ENCODE results near the gene NKAPD1.
"Not testable (repeated sequence)": the region's sequence is repeated elsewhere in the genome, so short reads cannot be mapped to it uniquely, and the experiment has no call there.

NKAPD1 gene

DNA sequence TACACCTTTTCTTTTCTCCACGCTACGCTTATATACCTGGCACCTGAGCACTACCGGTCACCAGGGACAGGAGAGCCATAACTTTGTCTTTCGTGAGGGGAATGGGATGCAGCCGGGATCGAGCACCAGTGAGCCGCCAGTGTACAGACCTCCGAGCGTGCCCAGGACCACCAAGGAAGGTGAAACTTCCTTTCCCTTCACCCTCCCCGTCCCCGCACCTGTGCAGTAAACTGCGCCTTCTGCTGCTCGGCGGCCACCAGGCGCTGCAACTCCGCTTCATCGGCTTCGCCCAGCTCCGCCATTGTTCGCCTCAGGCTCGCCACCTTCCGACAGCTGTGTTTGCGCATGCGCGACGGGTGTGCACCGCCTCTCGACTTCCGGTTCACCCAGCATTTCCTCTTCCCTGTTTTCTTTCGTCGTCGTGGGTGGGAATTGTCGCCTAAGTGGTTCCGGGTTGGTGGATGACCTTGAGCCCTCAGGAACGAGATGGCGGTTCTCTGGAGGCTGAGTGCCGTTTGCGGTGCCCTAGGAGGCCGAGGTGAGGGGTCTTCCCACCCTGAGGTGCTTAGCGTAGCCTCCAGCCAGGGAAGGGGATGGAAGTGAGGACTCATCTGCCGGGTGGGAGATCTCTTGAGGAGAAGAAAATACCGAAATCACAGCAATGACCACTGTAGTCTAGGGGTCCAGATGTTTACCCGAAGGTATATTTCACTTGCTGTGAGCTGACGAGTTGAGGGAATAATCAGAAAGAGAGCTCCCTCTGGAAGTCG is 12.5 kb downstream of the NKAPD1 start, which contains the start of the genes SDHD and TIMM8B:
TSS of gene SDHD (plus strand) at position 452 of the 770 bp plus-strand sequence. CDS start at position 487, 35 bp downstream.
TSS of gene TIMM8B (minus strand) at position 335 of the 770 bp plus-strand sequence. CDS start at position 302, 33 bp downstream.
- DNase-seq: peak; percentile 97 to 100 (median 98)

DNA sequence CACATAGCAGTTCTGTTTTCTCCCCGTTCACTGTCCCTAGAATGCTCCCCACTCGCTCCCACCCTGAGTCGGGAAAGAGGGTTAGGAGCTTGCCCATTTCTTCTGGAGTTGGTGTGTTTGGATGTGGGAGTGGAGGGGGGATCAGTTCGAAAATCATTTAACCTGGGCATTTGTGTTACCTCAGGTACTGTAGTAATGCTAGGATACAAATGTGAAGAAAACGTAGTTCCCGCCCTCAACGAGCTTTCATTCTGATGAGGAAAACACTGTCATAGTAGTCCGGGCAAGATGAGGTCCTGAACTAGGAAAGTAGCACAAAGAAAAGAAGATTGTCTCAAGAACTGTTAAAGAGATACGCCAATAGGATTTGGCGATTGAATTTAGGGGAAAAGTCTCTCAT is 13.1 kb downstream of the NKAPD1 start:
- peak in 1 of 4 experiments; percentile 10 for DNase-seq

DNA sequence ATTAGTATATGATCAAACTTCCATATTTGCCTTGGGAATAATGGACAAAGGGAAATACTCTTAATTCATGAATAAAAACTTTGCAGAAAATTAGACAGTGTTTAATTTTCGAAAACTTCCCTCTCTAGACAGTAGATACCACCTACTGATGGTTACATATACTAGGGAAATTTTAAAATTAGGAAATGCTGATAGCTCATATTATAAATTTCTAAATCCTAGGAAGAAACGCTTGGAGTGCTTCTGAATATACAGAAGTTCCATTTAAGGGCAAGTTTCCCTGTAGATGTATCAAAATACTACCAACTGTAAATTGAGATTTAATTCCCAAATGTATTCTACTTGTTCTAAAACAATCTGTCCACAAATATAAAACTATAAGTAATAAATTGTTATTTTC is 21.2 kb downstream of the NKAPD1 start:
- DNase-seq: not testable (repeated sequence)

DNA sequence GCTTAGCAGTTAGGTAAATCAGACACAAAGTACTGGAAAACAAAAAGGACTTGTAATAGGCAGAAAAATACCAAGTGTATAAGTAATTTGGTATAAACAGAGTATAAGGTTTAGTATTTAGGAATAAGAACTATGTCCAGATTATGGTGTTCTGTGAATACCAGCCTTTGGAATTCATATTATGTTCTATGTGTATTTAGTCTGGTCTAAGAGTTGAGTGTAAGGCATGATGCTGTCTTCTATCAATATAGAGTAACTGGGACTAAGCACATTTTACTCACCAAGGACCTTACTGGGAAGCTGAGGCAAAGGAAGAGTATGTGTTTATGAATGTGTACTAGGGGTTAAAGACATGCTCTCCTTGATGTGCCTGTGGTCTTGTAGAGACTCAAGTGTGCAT is 22.1 kb downstream of the NKAPD1 start:
- DNase-seq: no peak

DNA sequence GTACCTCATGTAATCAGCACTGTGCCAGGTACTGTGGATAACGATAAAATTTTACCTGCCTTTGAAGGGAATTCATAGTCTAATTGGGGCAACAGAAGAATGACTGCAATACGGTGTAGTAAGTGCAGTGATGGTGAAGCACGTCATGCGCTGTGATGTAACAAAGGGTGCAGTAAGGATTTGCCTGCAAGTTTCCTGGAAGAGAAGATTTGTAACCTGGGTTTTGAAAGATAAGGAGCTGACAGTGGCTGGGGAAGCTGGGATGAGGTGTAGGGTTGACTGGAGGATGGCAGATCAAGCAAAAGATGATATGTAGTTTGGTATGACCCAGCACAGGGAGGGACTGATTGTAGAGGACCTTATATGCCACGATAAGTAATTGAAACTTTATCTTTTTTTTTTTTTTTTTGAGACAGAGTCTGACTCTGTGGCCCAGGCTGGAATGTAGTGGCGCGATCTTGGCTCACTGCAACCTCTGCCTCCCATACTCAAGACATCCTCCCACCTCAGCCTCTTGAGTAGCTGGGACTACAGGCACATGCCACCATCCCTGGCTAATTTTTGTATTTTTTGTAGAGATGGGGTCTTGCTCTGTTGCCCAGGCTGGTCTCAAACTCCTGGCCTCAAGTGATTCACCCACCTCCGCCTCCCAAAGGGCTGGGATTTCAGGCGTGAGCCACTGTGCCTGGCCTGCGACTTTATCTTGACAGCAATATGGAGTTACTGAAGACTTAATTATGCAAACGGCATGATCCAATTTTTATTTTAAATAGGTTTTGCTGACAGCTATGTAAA is 23.8 kb downstream of the NKAPD1 start:
- DNase-seq: no peak

DNA sequence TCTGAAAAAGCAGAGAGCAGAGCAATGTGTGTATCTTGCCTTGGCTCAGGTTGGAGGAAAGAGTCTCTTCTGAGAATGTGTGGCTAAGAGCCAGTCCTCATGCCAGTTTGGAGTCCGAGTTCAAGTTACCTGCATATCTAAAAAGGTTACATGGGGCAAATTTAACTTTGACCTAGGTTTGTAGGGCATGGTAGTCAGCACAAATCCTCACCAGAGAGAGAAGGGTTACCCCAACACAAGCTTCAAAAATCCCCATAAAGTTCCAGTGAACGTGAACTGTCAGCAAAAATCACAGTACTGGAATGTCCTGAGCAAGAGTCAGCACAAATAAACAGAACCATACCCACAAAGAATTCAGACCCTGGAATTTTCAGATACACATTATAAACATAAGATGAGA is 26.4 kb downstream of the NKAPD1 start:
- DNase-seq: no peak

DNA sequence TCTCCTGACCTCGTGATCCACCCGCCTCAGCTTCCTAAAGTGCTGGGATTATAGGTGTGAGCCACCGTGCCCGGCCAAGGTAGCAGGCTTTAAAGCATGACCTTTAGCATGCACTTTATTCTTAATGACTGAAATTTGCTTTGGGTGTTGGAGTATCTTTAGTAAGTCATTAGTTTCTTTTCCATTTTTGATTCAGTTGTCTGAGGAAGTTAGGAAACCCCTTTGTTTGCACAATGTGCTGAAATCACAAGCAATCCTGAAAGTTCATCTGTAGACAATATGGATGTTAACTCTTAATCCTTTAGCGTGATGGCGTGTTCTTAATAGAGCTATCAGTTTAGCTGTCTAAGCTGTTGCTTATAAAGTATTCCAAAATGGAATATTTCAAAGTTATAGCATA is 29.3 kb downstream of the NKAPD1 start:
- DNase-seq: peak; percentile 32 to 79 (median 58)

DNA sequence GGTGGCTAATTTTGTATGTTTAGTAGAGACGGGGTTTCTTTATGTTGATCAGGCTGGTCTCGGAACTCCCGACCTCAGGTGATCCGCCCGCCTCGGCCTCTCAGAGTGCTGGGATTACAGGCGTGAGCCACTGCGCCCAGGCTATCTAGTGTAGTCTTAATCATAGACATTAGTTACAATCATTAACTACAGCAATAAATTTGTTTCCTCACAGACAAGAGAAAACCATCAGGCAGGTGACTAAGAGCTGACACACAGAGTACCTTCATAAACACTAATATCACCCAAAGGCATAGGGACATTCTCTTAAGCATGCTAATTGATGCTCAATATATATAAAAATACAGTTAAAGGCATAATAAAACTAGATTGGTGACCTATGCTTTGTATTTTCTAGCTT is 32.0 kb downstream of the NKAPD1 start:
- DNase-seq: no peak

DNA sequence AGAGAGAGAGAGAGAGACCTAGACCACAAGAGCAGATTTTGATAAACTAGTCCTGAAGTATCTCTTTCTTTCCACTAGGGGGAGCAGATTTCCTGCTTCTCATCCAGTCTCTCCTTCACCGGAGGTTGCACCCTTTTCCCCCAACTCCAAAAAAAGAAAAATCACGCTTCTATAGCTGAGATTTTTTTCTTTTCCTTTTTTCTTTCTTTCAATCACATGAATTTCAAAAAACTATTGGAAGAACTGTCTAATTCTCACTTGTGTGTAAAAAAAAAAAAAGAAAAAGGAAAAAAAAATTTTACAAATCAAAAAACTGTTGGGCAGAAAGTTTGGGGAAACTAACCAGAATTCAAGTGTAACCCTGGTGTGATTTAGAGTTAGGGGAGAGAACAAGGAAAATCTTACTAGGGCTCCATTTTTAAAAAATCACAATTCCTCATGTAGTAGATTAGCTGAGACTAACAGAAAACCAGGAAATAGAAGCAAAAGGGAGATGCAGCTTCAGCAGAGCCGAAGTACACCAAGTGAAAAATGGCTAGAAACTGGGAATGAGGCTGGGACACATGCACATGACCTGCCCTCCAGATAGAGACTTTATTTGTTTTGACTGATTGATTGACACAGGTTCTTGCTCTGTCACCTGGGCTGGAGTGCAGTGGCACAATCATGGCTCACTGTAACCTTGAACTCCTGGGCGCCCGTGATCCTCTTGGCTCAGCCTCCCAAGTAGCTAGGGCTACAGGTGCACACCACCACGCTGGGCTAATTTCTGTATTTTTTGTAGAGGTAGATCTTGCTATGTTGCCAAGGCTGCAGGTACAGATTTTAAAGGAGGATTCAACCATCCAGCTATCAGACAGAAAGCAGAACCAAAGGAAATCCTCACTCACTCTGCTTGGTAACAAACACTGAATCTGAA is 39.7 kb downstream of the NKAPD1 start:
- peak; percentile 37 to 92 (median 73) for DNase-seq

DNA sequence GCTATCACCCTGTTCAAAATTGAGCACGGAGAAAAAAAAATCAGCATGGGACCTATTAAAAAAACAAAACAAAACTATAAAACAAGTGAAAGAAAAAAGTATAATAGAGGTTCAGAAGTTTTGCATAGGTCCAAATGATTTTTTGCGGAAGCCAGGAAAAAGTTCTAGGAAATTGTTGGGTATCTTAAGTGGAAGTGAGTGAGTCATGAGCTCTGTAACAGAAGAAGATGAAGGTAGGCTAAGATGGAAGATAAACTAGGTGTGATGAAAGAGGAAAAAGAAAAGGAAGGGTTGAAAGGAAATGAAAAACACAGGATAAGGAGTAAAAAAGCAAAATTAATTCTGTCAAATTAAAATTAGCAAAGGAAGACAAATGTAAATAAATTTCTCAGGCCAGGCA is 40.4 kb downstream of the NKAPD1 start:
- no peak for DNase-seq

DNA sequence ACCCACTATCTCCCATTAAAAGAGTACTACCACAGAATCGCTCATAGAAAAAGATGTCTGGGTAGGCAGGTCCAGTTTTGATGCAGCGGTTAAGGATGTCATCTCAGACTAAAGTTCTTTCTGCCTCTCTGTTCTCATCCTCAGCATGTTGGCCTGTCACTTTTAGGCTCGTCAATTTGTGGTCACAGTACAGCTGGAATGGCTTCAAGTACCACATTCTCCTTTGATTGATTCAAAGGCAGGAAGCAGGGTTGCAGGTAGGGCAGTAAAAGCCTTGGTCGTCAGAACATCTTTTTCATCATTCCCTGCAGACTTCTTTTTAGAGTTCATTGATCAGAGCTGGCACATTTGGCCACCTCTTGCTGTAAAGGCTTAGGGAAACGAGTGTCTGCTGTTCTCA is 41.3 kb downstream of the NKAPD1 start:
- DNase-seq: no peak

DNA sequence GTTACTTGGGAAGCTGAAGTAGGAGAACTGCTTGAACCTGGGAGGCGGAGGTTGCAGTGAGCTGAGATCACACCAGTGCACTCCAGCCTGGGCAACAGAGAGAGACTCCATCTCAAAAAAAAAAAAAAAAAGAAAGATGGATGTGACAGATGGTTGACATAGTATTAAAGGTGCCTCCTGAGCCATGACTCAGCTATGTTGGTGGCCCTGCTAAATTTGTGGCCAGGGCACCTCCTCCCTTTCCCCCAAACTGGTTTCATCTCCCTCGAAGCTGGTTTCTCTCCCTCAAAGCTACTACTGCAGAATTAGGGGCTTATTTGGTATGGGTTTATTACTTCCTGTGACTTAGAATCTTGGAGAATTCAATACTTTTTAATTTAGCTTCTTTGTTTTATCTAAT is 44.1 kb downstream of the NKAPD1 start:
- no peak for DNase-seq

DNA sequence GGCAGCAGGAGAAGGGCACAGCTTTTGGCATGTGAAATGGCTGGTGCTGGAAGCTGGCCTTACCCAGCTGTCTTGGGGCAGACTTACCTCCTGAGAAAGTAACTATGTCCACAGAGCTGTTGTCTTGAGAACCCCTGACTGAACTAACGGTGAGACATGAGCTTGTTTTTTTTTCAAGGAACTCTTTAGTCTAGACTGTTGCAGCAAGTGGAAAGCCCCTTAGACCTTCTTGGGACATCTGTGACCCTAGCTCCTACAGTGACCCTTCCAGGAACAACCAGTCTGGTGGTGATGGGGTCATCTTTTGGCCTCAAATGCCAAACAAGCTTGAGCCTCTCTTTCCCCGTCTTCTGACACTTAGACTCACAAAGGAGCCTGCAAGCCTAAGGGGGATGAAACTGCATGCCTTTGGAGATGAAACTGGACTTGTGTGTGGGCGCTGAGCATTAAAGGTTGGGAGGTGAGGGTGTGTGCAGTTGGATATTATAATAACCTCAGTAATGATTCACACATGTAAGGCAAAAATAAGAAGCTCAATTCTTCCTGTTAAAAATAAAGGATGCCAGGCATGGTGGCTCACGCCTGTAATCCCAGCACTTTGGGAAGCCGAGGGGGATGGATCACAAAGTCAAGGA is 48.0 kb downstream of the NKAPD1 start:
- peak in 3 of 4 experiments; percentile 21 to 58 (median 22) for DNase-seq

DNA sequence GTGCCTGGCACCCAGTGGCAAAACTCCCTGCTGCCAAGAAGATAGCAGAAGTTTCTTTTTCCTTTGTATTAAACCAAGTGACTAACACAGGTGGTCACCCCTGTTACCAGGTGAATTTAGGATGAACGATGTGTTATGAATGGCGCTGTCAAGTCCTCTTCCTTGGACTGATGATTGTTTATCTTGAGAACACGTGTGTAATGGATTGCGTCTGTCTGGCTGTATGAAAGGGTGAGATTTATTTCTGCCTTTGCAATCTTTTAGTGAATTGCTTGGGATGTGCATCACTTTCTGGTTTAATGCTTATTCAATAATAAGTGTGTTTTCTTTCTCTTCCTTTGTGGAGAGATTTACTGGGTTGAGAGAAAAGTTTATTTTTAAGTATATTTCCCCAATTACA is 49.0 kb downstream of the NKAPD1 start:
- no peak for DNase-seq

DNA sequence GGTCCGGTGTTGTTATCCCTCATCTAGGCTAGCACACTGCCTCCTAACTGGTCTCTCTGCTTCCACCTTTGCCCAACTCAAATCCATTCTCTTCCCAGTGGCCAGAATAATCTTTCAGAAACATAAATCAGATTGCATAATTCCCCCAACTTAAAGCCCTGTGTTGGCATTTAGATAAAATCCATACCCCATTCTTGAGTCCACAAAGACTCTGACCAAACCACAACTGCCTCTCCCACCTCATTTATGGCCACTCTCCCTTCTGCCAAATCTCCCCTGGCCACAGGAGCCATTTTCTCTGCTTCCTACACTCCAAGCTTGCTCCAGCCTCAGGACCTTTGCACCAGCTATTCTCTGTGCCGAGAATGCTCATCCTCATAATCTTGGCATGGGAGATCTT is 53.0 kb downstream of the NKAPD1 start:
- no peak for DNase-seq

DNA sequence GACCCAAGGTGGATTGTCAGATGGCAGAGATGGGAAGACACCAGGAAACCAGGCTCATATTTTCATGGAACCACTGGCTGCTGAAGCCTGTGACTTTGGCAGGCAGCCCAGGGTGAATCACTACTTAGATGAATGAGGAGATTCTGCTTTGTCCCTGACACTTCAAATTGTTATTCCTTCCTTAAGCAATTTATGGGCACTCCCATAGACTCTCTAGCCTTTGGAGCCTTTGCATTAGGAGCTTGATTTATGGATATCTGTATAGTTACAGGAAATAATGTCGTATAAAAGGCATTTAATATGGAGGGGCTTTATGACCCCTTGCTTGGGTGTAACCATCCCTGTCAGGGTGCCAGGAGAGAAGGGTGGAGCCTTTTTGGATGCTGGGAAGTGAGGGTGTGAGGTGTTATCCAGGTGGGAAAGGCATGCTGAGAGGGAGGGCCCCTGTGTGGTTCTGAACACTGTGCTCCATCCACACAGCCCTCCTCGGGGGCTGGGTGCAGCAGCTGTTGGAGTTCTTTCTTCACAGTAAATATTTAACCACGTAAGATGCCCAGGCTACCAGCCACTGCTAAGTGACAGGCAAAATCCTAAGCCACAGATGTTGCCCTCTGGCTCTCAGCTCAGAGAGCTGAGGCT is 54.5 kb downstream of the NKAPD1 start:
- DNase-seq: peak; percentile 45 to 69 (median 63)

DNA sequence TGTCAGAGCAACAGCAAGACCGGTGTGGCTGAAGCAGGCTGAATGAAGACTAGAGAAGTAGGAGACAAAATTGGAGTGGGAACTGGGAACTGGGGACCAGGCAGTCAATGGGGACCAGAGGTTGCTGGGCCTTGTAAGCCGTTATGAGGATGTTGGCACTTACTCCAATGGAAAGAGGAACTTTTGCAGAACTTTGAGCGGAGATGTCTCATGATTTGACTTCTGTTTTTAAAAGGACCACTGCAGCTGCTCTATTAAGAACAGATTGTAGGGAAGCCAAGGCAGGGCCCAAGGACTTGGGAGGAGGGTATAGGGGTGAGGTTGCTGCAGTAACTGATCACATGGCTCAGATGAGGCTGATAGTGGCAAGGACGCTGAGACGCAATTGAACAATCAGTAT is 55.6 kb downstream of the NKAPD1 start:
- DNase-seq: peak; percentile 82 to 94 (median 88)

DNA sequence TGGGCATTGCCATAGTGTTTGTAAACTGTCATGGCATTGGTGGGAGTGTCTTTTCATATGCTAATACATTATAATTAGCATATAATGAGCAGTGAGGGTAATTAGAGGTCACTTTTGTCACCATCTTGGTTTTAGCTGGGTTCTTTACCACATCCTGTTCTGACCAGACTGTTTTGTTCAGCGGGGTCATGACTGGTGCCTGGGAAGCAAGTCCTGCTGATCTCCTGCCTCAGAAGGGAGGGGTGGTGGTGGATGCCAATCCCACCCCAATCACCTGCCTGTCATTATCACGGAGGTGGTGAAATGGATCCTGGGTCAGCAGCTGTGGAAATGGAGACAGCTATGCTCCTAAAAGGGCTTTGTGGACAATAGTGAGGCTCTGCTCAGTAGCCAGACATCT is 58.6 kb downstream of the NKAPD1 start:
- peak in 3 of 4 experiments; percentile 16 to 30 (median 21) for DNase-seq

DNA sequence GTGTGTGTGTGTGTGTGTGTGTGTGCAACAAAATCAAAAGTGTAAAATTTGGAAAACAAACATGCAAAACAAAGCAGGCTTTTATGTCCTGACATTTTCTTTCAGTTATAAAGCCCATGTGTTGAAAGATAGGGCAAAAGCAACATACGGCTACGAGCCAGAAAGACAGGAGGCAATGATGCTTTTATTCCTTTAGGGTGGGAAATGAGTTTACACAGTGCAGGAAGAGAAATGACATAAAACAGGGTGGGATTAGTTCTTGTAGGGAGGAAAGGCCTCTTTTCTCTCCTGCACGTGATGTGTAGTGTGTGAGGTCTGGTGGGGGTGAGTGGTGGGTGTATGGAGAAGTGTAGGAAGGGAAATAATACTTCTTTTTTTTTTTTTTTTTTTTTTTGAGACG is 60.4 kb downstream of the NKAPD1 start:
- peak in 1 of 4 experiments; percentile 18 for DNase-seq
